ENCODE measurements around the gene MCM3AP.
"Not testable (repeated sequence)": the region's sequence is repeated elsewhere in the genome, so short reads cannot be mapped to it uniquely, and the experiment has no call there.

MCM3AP gene

DNA sequence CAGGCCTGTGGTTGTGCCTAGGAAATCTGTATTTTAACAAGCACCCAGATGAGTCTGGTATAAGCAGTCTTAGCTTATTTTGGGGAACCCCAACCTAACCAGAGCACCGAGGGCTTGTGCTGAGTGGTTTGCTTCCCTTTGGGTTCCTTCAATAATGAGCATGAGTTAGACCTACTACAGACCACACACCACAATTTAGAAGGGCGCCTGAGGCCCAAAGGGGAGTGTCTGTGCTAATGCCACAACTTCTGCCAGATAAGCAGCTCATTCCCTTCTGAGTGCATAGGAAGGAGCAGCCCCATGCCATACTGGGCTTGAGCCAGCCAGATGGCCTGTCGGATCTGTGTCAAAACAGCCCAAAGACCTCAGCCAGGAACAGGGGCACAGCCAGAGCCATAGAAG is 41.5 kb downstream of the MCM3AP start:
- no peak for DNase-seq (ENCODE audit: low read depth in 2 of 2)

DNA sequence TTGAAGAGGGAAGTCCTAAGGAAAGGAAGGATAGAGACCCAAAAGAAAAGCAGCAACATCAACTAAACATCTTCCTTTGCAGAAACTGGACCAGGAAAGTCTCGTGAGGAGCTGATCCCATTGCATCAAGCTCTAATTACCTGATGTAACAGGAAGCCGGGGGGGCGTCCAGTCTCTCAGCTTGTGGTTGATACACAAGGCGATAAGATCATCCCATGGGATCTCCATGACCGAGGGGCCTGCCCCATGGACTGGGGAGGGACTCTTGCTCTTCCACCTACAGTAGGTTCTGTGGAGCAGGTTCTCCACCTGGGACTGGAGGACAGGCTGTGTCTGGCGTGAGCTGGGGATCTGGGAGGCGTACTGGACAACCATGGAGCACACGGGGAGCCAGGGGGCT is 42.1 kb downstream of the MCM3AP start:
- no peak for DNase-seq (ENCODE audit: low read depth in 2 of 2)

DNA sequence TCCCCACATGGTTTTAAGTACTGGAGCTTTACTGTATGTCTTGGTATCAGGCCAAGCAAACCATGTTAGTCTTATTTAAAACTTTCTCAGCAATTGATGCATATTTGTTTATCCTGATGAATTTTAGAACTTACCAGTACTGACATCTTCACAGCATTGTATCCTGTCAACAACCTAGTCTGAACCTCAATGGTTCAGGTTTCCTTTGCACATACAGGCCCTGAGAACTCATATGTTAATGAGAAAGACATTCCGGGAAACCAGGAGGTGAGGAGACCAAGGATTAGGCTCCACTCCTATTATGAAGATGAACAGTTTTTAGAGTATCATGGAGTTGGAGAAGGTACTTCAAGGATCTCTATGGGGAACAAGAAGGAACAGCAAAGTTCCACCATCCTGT is 43.8 kb downstream of the MCM3AP start:
- DNase-seq (ENCODE audit: low read depth in 2 of 2): not testable (repeated sequence)

DNA sequence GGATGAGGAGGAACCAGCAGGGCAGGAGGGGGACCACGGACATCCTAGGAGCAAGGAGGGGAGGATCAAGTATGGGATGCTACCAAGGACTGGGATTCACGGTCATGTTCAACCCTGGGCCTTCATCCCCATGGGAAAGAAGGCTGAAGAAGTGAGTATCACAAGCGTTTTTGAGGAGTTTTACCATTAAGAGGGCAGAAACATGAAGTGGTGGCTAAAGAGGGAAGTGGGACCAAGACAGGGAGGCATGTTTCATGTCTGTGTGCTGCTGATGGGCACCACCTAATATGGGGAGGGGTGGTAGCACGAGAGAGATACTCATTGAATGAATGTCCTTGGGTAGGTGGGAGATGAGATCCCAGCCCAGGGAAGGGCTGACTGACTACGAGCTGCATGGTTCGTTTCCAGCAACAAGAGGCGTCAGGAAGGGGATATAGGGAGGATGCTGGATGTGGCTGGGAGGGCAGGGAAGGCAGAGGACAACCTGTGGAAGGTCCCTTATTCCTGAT is 45.5 kb downstream of the MCM3AP start:
- no peak for DNase-seq (ENCODE audit: low read depth in 2 of 2)

DNA sequence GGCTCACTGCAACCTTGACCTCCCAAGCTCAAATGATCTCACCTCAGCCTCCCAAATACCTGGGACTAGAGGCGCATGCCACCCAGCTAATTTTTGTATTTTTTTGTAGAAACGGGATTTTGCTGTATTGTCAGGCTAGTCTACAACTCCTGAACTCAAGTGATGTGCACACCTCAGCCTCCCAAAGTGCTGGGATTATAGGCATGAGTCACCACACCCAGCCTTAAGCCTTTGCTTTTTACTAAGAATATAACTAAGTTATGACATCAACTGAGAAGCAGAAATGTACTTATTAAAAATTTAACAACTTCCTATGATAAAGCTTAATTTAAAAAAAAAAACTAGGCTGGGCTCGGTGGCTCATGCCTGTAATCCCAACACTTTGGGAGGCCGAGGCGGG is 47.9 kb downstream of the MCM3AP start:
- no peak for DNase-seq (ENCODE audit: low read depth in 2 of 2)

DNA sequence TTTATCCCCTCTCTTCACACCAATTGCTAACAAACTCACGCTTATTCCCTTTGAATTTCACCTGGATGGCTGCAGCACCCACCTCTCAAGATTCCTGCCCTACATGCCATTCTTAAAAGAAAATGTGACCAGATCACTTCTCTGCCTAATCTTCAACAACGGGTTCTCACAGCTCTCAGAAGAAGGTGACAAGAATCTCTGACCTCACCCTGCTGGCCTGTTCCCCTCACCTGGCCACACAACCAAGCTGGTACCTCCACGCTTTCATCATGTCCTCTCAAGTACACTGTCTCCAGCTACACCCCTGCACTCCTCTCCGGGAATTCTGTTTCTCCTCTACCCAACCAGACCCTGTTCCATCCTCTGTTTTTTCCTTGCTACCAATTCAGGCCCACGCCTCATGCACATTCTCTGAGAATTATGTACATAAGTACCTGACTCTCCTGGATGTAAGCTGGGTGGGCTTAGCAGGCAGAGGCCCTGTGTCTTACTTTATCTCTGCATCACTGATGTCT is 50.9 kb downstream of the MCM3AP start:
- DNase-seq (ENCODE audit: low read depth in 2 of 2): no peak

DNA sequence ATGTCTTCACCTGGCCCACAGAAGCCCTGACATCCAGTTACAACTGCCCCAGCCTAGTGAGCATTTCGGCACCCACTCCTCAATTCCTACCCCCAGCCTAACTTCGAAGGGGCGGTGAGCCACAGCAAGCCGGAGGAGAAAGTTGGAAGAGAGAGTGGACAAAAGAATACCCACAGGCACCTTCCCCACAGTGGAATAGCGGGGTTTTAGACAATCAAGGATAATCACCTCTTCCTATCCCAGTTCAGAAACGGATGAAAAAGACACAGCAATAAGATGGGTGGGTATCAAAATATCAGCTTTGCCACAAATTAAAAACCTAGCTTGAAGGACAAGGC is 55.5 kb downstream of the MCM3AP start:
- no peak for DNase-seq (ENCODE audit: low read depth in 2 of 2)

DNA sequence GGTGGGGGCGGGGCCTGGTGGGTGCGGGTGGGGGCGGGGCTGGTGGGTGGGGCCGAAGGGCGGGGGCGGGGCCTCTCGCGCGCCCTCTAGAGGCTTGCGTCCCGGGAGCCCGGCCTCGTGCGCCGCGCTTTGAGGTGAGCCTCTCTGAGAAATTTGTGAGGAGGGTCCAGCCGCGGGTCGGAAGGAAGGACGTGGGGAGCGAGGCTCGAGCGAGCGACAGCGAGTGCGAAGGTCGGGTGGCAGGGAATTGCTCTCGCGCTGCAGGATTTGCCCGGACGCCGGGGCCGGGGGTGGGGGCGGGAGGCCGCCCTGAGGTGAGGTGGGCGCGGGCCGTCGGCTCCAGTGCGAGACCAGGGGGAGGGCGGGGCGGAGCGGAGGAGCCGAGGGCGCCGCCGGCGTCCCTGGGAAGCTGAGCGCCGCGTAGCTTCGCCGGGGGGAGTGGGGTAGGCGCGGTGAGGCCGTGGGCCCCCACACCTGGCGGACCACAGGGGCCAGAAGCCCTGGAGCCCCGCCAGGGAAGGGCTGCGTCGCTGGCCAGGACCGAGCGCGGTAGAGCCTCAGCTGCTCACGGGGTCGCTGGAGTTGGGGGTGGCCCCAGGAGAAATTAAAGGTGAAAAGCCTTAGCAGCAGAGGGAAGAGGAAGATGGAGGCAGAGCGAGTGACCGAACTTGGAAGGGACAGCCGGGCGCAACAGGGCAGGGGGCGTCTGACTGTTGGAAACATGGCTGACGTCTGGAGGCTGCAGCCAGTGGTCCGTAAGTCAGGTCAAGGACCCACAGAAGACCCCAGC is 56.1 kb downstream of the MCM3AP start:
- no peak for DNase-seq (ENCODE audit: low read depth in 2 of 2)

DNA sequence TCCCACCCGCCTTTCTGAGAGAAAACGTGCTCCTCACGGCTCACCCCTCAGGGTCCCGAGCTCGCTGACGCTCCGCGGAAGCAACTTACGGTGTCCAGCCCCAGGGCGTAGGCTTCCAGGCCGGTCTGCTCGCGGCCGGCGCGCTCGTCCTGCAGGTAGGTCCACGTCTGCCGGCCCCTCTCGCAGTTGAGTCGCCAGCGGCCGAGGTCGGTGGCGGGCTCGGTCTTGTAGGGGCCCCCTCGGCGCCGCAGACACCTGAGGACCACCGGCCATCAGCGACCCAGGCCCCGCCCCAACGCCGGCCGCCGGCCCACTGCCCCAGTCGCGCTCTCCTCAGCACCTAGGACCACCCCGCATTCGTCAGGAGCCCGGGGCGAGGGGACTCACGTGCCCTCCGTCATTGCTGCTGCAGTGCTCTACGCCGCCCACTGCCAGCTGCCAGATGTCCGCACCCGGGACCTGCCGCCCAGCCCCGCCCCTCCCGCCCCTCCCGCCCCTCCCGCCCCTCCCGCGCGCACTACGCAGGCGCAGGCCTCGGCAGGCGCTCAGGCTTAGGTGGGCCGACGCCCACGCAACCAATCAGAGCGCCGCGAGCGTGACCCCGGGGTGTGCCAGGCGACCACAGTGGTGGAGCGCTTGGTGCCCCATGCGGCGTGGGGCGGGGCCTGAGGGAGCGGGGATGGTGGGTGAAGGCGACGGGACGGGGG is 56.9 kb downstream of the MCM3AP start, which contains the start of gene LSS:
Gene LSS, minus strand, starts transcription at position 430 of the 707 bp plus-strand sequence. Its CDS starts 29 bp downstream, at position 401.
- peak; percentile 97 to 98 for DNase-seq (ENCODE audit: low read depth in 2 of 2)

DNA sequence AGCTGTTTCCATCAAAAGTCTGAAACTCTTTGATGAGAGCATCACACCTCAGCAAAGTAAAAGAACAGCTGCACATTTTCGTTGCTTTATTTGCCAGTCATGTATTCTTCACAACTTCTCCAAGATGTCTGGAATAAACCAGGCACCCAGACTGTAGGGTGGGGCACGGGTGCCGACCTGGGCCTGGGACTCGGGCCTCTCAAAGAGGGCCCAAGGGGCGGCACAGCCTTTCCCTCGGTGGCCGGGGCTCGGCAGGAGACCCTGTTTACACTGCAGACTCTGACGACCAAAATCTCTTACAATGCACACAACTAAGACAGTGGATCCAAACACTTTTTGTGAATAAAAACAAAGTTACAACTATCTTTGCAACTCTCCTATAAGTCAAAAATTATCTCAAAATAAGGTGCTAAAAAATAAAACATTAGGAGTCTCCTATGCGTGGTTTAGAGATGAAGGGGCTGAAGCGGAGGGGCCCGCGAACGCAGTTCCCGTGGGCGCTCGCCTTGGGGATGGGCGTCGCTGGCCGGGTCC is 57.5 kb downstream of the MCM3AP start:
- DNase-seq (ENCODE audit: low read depth in 2 of 2): no peak

DNA sequence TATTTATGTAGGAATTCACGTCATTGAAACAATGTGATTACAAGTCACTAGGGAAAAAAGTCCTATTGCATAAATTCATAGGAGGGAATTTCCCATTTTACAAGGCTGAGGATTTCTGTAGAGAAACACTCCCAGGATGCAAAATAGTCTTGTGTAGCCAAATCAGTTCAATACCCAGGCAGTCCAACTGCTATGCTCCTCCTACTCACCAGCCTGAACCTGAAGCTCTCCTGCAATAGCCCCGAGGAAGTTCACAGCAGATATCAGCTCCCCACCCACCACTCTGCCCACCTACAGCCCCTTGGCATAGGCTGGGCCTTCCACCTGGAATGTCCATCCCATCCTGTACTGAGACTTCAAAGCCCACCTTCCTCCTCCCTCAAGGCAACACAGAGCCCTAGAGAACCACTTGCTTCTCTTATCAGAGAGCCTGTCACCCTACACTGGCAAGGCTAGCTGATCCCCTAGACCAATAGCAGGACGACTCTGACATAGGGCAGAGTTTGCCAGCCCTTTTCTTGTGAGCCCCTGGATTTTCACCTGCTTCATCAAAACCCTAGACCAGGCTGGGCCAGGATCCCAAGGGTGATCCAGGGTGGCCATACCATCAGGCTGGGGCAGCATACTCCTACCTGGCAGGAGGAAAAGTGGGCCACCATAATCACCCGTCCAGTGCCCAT is 58.4 kb downstream of the MCM3AP start:
- no peak for DNase-seq (ENCODE audit: low read depth in 2 of 2)

DNA sequence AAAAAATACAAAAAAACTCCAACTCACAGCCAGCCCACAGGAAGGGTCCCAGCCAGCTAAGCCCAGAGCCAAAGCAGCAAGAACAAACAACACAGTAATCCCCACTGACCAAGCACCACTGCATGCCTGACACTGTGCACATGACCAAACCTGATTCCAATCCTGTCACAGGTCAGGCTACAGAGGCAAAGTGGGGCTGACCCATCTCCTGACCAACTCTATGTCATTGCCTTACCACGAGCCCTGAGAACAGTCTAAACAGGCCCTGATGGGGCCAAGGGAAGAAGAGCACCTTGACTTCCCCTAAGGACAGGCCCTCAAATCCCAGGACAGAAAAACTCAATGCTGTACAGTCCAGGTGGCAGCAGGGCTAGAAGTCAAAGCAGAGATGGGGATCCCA is 59.3 kb downstream of the MCM3AP start:
- DNase-seq (ENCODE audit: low read depth in 2 of 2): no peak

DNA sequence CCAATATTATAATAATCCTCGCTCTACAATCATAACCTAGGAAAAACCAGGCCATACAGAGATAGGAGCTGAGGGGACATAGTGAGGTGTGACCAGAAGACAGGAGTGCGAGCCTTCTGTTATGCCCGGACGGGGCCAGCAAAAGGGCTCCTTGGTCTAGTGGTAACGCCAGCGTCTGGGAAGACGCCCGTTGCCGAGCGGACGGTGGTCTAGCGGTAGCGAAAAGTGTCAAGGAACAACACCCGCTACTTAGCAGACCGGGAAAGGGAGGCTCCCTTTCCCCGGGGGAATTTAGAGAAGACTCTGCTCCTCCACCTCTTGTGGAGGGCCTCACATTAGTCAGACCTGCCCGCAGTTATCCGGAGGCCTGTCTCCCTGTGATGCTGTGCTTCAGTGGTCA is 61.8 kb downstream of the MCM3AP start:
- not testable (repeated sequence) for DNase-seq (ENCODE audit: low read depth in 2 of 2)

DNA sequence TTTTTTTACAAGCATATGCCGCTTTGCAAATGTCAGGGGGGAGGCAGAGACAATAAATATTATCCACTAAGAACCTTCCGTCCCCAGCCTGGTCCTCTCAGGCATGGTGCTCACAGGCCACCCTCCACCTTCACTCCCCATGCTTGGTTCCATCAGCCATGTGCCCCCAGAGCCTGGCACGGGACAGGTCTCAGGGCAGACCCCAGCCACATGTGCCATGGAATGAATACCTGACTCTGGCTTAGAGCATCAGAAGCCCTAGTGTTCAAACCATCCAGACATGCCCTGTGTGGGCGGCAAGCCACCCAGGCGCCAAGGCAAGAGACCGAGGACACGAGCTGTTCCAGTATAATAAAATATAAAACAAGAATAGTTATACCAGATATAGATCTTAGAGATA is 62.2 kb downstream of the MCM3AP start:
- no peak for DNase-seq (ENCODE audit: low read depth in 2 of 2)

DNA sequence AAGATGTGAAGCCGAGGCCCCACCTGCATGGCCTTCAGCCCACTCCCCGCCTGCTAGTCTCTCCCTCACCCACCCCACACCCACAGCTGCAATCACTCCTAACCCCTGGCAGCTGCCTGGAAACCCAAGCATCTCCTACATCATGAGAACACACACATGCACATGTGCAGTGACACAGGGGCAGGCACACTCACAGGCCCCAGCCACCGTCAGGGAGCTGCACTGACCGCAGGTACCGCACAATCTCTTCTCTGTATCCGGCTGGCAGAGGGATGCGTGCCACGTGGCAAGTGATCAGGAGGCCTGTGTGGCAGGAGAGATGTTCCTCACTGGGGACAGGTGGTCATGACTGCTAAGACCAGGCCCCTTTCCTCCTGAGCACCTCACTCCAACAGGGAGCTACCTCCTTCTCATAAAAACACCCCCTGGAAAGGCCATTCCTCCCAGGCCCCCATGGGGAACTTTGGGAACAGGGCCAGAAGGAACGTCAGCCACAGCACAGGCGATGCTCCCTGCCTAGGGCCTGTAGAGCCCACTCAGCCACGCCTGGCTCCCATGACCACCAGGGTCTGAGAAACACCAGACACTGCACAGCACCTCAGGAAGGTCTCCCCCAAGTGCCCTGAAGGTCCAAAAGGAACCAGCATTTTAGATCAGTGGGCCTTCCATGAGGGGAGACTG is 62.8 kb downstream of the MCM3AP start:
- DNase-seq (ENCODE audit: low read depth in 2 of 2): no peak

DNA sequence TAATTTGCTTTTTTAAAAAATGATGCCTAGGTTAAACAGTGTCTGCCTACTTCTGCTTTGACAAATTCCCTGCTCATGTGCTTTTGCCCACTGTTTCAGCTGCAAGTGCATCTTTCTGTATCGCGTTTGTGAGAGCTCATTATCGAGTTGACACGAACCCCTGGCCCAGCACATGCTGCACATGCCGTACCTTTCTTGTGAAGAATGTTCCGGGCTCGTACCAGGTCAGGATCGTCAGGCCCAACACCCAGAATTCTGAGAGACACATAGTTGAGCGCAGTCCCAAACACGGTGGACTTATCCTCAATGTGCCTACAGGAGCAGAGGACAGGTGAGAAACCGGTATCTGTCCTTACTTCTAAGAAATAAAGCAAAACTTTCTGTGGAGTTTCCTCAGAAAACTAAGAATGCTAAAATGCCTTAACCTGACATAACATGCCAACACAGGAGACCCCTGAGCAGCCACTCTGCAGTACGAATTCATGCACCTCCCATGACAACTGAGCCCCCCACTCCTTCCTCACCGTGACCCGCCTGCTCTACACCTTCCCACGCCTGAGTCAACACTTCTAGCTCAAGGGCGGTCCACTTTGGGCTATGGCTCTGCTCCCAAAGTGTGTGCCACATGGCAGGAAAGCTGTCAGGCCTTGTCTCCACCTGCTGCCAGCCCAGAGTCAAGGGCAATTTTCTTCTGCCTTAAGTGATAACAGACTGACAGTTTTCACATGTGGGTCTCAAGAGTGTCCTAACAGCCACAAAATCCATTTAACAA is 63.6 kb downstream of the MCM3AP start:
- no peak for DNase-seq (ENCODE audit: low read depth in 2 of 2)

DNA sequence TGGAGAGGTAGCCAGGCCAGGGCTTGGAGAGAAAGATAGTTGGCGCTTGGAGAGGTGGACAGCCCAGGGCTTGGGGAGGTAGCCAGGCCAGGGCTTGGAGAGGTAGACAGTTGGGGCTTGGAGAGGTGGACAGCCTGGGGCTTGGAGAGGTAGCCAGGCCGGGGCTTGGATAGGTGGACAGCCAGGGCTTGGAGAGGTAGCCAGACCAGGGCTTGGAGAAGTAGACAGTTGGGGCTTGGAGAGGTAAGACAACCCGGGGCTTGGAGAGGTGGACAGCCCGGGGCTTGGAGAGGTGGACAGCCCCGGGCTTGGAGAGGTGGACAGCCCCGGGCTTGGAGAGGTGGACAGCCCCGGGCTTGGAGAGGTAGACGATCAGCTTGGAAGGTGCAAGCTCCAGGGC is 64.6 kb downstream of the MCM3AP start:
- no peak for DNase-seq (ENCODE audit: low read depth in 2 of 2)

DNA sequence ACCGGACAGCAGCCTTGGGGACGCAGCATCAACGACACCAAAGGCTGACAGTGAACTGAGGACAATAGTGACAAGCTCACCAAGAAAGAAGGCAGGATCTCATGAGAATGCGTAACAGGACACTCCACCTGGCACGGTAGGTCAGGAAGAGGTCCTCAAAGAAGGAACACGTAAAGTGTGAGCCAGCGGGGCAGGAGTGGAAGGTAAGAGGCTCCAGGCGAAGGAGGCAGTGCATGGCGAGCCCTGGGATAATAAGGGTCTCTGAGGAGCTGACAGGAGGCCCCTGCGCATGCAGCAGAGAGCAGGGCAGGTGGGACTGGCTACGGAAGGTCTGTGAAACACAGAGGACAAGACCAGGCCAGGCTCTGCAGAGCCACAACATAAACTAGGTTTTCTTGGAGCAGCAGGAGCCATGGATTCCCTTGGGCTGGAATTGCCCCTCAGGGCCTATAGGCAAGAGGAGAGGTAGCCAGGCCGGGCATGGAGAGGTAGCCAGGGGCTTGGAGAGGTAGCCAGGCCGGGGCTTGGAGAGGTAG is 65.1 kb downstream of the MCM3AP start:
- DNase-seq (ENCODE audit: low read depth in 2 of 2): no peak

DNA sequence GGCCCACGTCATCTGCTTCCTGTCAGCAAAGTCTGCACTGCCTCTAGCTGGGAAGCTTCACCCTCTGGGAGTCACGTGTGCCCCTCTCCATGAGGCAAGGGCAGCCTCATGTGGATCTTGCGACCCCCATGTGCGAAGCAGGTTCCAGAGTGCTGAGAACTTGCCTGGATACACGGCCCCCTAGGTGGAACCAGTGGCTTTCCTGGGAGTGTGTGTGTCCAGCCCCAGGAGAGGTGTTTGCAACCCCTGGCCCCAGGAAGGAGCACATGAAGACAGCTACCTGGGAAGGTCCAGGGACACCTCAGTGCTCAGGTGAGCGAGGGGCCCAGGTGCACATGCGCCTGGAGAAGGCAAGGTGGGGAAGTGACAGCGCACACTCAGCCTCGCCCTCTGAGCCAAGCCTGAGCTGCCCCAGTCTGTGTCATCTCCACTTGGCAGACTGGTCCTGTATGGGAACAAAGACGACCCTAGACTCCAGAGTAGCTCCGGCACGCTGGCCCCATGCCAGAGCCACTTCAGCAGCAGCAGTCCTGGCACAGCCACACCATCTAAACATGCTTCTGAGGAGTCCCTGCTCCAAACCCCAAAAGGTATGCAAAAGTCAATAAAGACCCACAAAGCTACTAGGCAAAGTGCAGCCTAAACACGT is 65.7 kb downstream of the MCM3AP start:
- no peak for DNase-seq (ENCODE audit: low read depth in 2 of 2)

Data from stimulated activated CD8-positive, alpha-beta memory T cell treated with anti-CD3 and anti-CD28 coated beads, Interleukin-15, amount 100 ng/mL, for 48 hours (primary cell).